MM.1S (cell line): ENCODE results near the gene OR5AS1.
"Not testable (repeated sequence)": the region's sequence is repeated elsewhere in the genome, so short reads cannot be mapped to it uniquely, and the experiment has no call there.

Source experiments
- DNase-seq: peaks from one replicate; pipeline ENCODE4 v3.0.0-alpha.2; 2015
- H2AFZ ChIP-seq: fragments of 300-600 bp; sonication (generic); 2 replicates; pipeline ENCODE4 v1.6.0; 2016; ENCODE audit warnings: antibody characterized with exemption, low read length
- H3F3A ChIP-seq: fragments of 300-600 bp; sonication (generic); 2 replicates; pipeline ENCODE4 v1.6.1; 2016; ENCODE audit warnings: mild to moderate bottlenecking, antibody characterized with exemption, low read length, moderate library complexity, mixed read lengths; ENCODE audit not compliant: insufficient read depth
- H3K27ac ChIP-seq: fragments of 300-600 bp; sonication (generic); 2 replicates; pipeline ENCODE4 v1.5.1; 2016; ENCODE audit warnings: mild to moderate bottlenecking, low read length
- H3K27me3 ChIP-seq: fragments of 300-600 bp; sonication (generic); replicated peaks from 2 replicates; pipeline ENCODE4 v1.6.0; 2016; ENCODE audit warnings: low read length; ENCODE audit not compliant: insufficient read depth
- H3K36me3 ChIP-seq: fragments of 300-600 bp; sonication (generic); replicated peaks from 2 replicates; pipeline ENCODE4 v1.6.1; 2016; ENCODE audit warnings: mild to moderate bottlenecking, low read length, mixed read lengths; ENCODE audit not compliant: insufficient read depth
- H3K4me1 ChIP-seq: fragments of 300-600 bp; sonication (generic); 2 replicates; pipeline ENCODE4 v1.6.1; 2016; ENCODE audit warnings: low read length, mixed read lengths
- H3K4me2 ChIP-seq: fragments of 300-600 bp; sonication (generic); 2 replicates; pipeline ENCODE4 v1.6.0; 2016; ENCODE audit warnings: low read depth, low read length
- H3K4me3 ChIP-seq: fragments of 300-600 bp; sonication (generic); 2 replicates; pipeline ENCODE4 v1.5.1; 2016; ENCODE audit warnings: low read length, mixed read lengths
- H3K79me2 ChIP-seq: fragments of 300-600 bp; sonication (generic); 2 replicates; pipeline ENCODE4 v1.6.1; 2016; ENCODE audit warnings: mixed run types, low read length, mixed read lengths
- H3K9ac ChIP-seq: fragments of 300-600 bp; sonication (generic); 2 replicates; pipeline ENCODE4 v1.6.1; 2016; ENCODE audit warnings: low read length, mixed read lengths
- H3K9me2 ChIP-seq: fragments of 300-600 bp; sonication (generic); replicated peaks from 2 replicates; pipeline ENCODE4 v1.6.1; 2016; ENCODE audit warnings: mild to moderate bottlenecking, low read length, mixed read lengths; ENCODE audit not compliant: insufficient read depth
- H3K9me3 ChIP-seq: fragments of 300-600 bp; sonication (generic); replicated peaks from 2 replicates; pipeline ENCODE4 v1.6.1; 2016; ENCODE audit warnings: mild to moderate bottlenecking, low read length, mixed read lengths; ENCODE audit not compliant: insufficient read depth
- H4K20me1 ChIP-seq: fragments of 300-600 bp; sonication (generic); 2 replicates; pipeline ENCODE4 v1.6.1; 2016; ENCODE audit warnings: mild to moderate bottlenecking, low read length, moderate library complexity, mixed read lengths; ENCODE audit not compliant: insufficient read depth
- CTCF ChIP-seq: fragments of 300-600 bp; sonication (generic); IDR thresholded peaks from 2 replicates; pipeline ENCODE4 v1.5.1; 2016; ENCODE audit warnings: antibody characterized with exemption, low read length, mixed read lengths
- EZH2 ChIP-seq: fragments of 300-600 bp; sonication (generic); optimal IDR thresholded peaks from 2 replicates; pipeline ENCODE3; 2017; ENCODE audit warnings: low read depth, mild to moderate bottlenecking, antibody characterized with exemption, low read length, mixed read lengths
- EZH2phosphoT487 ChIP-seq: fragments of 300-600 bp; sonication (generic); IDR thresholded peaks from 2 replicates; pipeline ENCODE4 v1.6.1; 2018; ENCODE audit warnings: antibody characterized with exemption, low read length

OR5AS1 gene

GRCh38 chr11:56049487-56049886 lies 22.0 kb downstream of the OR5AS1 start:
- H3K27ac ChIP-seq: no peak overlapping the region
- H3K9ac ChIP-seq: no peak overlapping the region

GRCh38 chr11:56056366-56056765 lies 28.9 kb downstream of the OR5AS1 start:
- not testable (repeated sequence) for H3K36me3 ChIP-seq, H3K9ac ChIP-seq, H3K9me2 ChIP-seq, H3K79me2 ChIP-seq, H3K4me1 ChIP-seq, H3K27me3 ChIP-seq, H4K20me1 ChIP-seq, H3K27ac ChIP-seq, H3K4me3 ChIP-seq, H3F3A ChIP-seq, H3K4me2 ChIP-seq, H2AFZ ChIP-seq, DNase-seq, H3K9me3 ChIP-seq

More at GRCh38 chr11:56049487-56049886, 22.0 kb downstream of the OR5AS1 start:
- TF ChIP-seq EZH2 (no peak), CTCF (no peak), EZH2phosphoT487 (no peak)
- H3K4me2 ChIP-seq: no peak overlapping the region
- no peaks in the 10 kb centered on the region for H3K9me2 ChIP-seq
- H3F3A ChIP-seq: no peaks in the 10 kb centered on the region
- H3K4me1 ChIP-seq: no peaks in the 10 kb centered on the region
- H3K9me3 ChIP-seq: no peaks in the 10 kb centered on the region
- H3K36me3 ChIP-seq: no peaks in the 10 kb centered on the region
- H3K79me2 ChIP-seq: no peaks in the 10 kb centered on the region
- no peaks in the 10 kb centered on the region for H3K27me3 ChIP-seq
- no peaks in the 10 kb centered on the region for H4K20me1 ChIP-seq
- no peak overlapping the region for H2AFZ ChIP-seq
- no peak overlapping the region for H3K4me3 ChIP-seq
- DNase-seq: no peak

DNA sequence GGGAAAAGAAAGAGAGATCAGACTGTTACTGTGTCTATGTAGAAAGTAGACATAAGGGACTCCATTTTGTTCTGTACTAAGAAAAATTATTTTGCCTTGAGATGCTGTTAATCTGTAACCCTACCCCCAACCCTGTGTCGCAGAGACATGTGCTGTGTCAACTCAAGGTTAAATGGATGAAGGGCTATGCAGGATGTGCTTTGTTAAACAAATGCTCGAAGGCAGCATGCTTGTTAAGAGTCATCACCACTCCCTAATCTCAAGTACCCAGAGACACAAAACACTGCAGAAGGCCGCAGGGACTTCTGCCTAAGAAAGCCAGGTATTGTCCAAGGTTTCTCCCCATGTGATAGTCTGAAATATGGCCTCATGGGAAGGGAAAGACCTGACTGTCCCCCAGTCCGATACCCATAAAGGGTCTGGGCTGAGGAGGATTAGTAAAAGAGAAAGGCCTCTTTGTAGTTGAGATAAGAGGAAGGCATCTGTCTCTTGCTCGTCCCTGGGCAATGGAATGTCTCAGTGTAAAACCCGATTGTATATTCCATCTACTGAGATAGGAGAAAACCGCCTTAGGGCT lies 30.3 kb downstream of the OR5AS1 start:
- not testable (repeated sequence) for H3K4me1 ChIP-seq, H3K9me3 ChIP-seq, H3F3A ChIP-seq, H3K9ac ChIP-seq, DNase-seq, H3K27me3 ChIP-seq, H3K27ac ChIP-seq, H3K36me3 ChIP-seq, H4K20me1 ChIP-seq, H3K4me2 ChIP-seq, H3K4me3 ChIP-seq, H3K79me2 ChIP-seq, H2AFZ ChIP-seq, H3K9me2 ChIP-seq

DNA sequence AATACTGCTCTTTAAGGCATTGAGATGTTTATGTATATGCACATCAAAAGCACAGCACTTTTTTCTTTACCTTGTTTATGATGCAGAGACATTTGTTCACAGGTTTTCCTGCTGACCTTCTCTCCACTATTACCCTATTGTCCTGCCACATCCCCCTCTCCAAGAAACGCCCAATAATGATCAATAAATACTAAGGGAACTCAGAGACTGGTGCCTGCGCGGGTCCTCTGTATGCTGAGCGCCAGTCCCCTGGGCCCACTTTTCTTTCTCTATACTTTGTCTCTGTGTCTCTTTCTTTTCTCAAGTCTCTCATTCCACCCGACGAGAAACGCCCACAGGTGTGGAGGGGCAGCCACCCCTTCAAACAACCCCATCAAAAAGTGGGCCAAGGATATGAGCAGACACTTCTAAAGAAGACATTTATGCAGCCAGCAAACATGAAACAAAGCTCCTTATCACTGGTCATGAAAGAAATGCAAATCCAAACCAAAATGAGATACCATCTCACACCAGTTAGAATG lies 30.9 kb downstream of the OR5AS1 start:
- H3K79me2 ChIP-seq: not testable (repeated sequence)

DNA sequence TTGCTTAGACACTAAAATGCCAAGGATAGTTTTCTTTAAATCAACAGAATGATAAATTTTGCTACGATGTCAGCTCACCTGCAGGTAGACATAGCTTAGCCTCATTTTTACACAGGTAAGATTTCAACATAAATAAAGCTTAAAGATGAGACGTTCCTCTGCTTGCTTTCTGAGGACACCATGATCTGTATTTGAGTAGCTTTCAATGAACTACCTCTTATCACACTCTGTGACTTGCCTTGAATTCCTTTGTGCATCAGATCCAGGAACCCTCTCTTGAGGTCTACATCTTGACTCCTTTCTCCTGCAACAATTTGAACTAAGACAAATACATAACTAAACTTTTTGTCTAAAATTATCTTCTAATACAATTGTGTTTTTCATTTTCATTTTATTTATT lies 39.5 kb downstream of the OR5AS1 start:
- Histone ChIP-seq H3K9ac (no peak overlapping the region), H4K20me1 (no peaks in the 10 kb centered on the region), H3F3A (no peaks in the 10 kb centered on the region), H3K4me2 (no peak overlapping the region), H3K9me2 (no peaks in the 10 kb centered on the region), H3K4me3 (no peak overlapping the region), H3K4me1 (no peaks in the 10 kb centered on the region), H3K27ac (no peak overlapping the region), H3K9me3 (no peaks in the 10 kb centered on the region), H3K79me2 (no peaks in the 10 kb centered on the region), H3K27me3 (no peaks in the 10 kb centered on the region), H2AFZ (no peak overlapping the region), H3K36me3 (no peaks in the 10 kb centered on the region)
- DNase-seq: no peak
- TF ChIP-seq EZH2phosphoT487 (no peak), EZH2 (no peak), CTCF (no peak)

More for the DNA sequence above, 30.9 kb downstream of the OR5AS1 start:
- not testable (repeated sequence) for H3F3A ChIP-seq, H3K4me2 ChIP-seq, H2AFZ ChIP-seq, H3K36me3 ChIP-seq, H3K9ac ChIP-seq, H3K27me3 ChIP-seq, H3K9me3 ChIP-seq, H3K4me3 ChIP-seq, H3K27ac ChIP-seq, H3K4me1 ChIP-seq, DNase-seq, H3K9me2 ChIP-seq, H4K20me1 ChIP-seq
